Osteocyte (in vitro differentiated cells): ENCODE results near the gene RCCD1. TPM values are rescaled to one million over a fixed set of nuclear protein-coding genes. Genes with fewer than 3 reads are reported as not detected.

Source experiments
- DNase-seq: peaks from one replicate; pipeline ENCODE4 v3.0.0; 2021; ENCODE audit warnings: mixed read lengths; ENCODE audit not compliant: unreplicated experiment; ENCODE audit errors: extremely low spot score
- H3K27ac Mint-ChIP-seq: one replicate; pipeline ENCODE4 v1.8.0; 2021; ENCODE audit warnings: mild to moderate bottlenecking, mixed read lengths; ENCODE audit not compliant: unreplicated experiment
- H3K27me3 Mint-ChIP-seq: one replicate; pipeline ENCODE4 v1.8.0; 2021; ENCODE audit warnings: mixed read lengths; ENCODE audit not compliant: unreplicated experiment
- H3K36me3 Mint-ChIP-seq: one replicate; pipeline ENCODE4 v1.8.0; 2021; ENCODE audit warnings: mixed read lengths; ENCODE audit not compliant: unreplicated experiment
- H3K4me1 Mint-ChIP-seq: one replicate; pipeline ENCODE4 v1.8.0; 2021; ENCODE audit warnings: mixed read lengths; ENCODE audit not compliant: unreplicated experiment
- H3K4me3 Mint-ChIP-seq: one replicate; pipeline ENCODE4 v1.8.0; 2021; ENCODE audit warnings: mild to moderate bottlenecking, moderate library complexity, mixed read lengths; ENCODE audit not compliant: unreplicated experiment
- H3K9me3 Mint-ChIP-seq: one replicate; pipeline ENCODE4 v1.8.0; 2021; ENCODE audit warnings: mixed read lengths; ENCODE audit not compliant: unreplicated experiment
- CTCF ChIP-seq: fragments of 200-600 bp; sonication (generic); IDR thresholded peaks from 2 replicates; pipeline ENCODE4 v1.5.0; 2021; ENCODE audit warnings: antibody characterized with exemption, mild to moderate bottlenecking, moderate library complexity
- total RNA-seq: library from RNA; stranded (reverse); gene quantifications from 2 replicates; pipeline ENCODE4 v1.2.1, GENCODE V29; 2021

The RCCD1 gene
- total RNA-seq, 1 donor from 2014 or later = 12.0 TPM

- Mint-ChIP-seq H3K27me3 (no peaks in the 10 kb centered on the region), H3K4me1 (peaks cover 23% of the 10 kb centered on the region), H3K4me3 (peak overlapping the region; percentile 73), H3K36me3 (peaks cover 16% of the 10 kb centered on the region), H3K9me3 (no peaks in the 10 kb centered on the region), H3K27ac (peak overlapping the region; percentile 56)
- TF ChIP-seq CTCF = no peak
- no peak for DNase-seq
Observed at GRCh38 chr15:90957031-90957790, 2.5 kb downstream of the RCCD1 start.

- H3K4me1 Mint-ChIP-seq = peaks cover 23% of the 10 kb centered on the region
- peak overlapping the region; percentile 72 for H3K4me3 Mint-ChIP-seq
- H3K27me3 Mint-ChIP-seq = no peaks in the 10 kb centered on the region
- no peak for DNase-seq
- peaks cover 12% of the 10 kb centered on the region for H3K36me3 Mint-ChIP-seq
- H3K9me3 Mint-ChIP-seq = no peaks in the 10 kb centered on the region
- no peak for TF ChIP-seq CTCF
- peak overlapping the region; percentile 56 for H3K27ac Mint-ChIP-seq
Observed at GRCh38 chr15:90957791-90958190, 3.1 kb downstream of the RCCD1 start.

GRCh38 chr15:90959028-90959595 is 4.4 kb downstream of the RCCD1 start:
- Mint-ChIP-seq H3K27ac (no peak overlapping the region), H3K4me1 (peaks cover 23% of the 10 kb centered on the region), H3K36me3 (peaks cover 11% of the 10 kb centered on the region), H3K27me3 (no peaks in the 10 kb centered on the region), H3K9me3 (no peaks in the 10 kb centered on the region), H3K4me3 (no peak overlapping the region)
- TF ChIP-seq CTCF = no peak
- DNase-seq = no peak

GRCh38 chr15:90959894-90960293 is 5.2 kb downstream of the RCCD1 start:
- TF ChIP-seq CTCF = no peak
- H3K9me3 Mint-ChIP-seq = no peaks in the 10 kb centered on the region
- no peaks in the 10 kb centered on the region for H3K27me3 Mint-ChIP-seq
- H3K4me3 Mint-ChIP-seq = no peak overlapping the region
- peaks cover 21% of the 10 kb centered on the region for H3K4me1 Mint-ChIP-seq
- peaks cover 11% of the 10 kb centered on the region for H3K36me3 Mint-ChIP-seq
- H3K27ac Mint-ChIP-seq = no peak overlapping the region
- no peak for DNase-seq

DNA sequence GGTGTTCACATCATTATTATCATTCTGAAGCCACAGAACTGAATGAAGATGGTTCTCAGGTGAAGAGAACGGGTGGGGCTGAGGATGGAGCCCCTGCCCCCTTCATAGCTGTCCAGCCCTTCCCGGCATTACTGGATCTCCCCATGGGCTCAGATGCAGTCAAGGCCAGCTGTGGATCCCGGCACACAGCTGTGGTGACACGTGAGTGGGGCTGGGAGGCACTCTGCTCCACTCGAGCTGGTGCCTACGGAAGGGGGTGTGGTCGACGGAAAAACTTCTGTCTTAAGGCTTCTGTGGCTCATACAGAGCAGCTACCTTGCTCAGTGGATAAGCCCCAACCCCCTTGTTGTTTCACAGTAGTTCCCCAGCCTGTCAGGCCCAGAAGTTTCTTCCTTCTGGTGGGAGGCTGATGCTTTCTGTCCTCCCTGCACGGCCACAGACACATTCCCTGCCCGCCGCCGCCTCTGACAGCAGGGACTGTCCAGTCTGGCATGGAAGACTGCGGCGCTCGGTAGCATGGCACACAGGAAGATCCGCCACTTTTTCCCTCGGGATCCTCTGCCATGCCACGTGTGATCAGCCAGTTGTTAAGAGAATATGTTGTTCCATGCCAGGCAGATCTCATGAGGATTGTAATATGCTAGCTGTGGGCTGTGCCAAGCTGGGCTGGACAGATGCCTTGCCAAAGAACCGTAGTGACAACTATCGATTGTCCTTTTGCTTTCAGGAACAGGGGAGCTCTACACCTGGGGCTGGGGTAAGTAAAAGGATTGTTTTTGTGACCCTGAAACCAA is 5.8 kb downstream of the RCCD1 start:
- DNase-seq = no peak
- Mint-ChIP-seq H3K4me3 (no peak overlapping the region), H3K27me3 (no peaks in the 10 kb centered on the region), H3K4me1 (peaks cover 16% of the 10 kb centered on the region), H3K9me3 (no peaks in the 10 kb centered on the region), H3K27ac (no peak overlapping the region), H3K36me3 (peaks cover 11% of the 10 kb centered on the region)
- no peak for TF ChIP-seq CTCF
